DMS53 treated with DMSO at 0.1 percent for 48 hours (cell line): ENCODE results near the gene PODXL2.

Experiments used
- DNase-seq: peaks from one replicate; lab custom pipeline; 2025; ENCODE audit not compliant: unreplicated experiment; lab: John Stamatoyannopoulos, UW

PODXL2 gene, protein sequence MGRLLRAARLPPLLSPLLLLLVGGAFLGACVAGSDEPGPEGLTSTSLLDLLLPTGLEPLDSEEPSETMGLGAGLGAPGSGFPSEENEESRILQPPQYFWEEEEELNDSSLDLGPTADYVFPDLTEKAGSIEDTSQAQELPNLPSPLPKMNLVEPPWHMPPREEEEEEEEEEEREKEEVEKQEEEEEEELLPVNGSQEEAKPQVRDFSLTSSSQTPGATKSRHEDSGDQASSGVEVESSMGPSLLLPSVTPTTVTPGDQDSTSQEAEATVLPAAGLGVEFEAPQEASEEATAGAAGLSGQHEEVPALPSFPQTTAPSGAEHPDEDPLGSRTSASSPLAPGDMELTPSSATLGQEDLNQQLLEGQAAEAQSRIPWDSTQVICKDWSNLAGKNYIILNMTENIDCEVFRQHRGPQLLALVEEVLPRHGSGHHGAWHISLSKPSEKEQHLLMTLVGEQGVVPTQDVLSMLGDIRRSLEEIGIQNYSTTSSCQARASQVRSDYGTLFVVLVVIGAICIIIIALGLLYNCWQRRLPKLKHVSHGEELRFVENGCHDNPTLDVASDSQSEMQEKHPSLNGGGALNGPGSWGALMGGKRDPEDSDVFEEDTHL

DNA sequence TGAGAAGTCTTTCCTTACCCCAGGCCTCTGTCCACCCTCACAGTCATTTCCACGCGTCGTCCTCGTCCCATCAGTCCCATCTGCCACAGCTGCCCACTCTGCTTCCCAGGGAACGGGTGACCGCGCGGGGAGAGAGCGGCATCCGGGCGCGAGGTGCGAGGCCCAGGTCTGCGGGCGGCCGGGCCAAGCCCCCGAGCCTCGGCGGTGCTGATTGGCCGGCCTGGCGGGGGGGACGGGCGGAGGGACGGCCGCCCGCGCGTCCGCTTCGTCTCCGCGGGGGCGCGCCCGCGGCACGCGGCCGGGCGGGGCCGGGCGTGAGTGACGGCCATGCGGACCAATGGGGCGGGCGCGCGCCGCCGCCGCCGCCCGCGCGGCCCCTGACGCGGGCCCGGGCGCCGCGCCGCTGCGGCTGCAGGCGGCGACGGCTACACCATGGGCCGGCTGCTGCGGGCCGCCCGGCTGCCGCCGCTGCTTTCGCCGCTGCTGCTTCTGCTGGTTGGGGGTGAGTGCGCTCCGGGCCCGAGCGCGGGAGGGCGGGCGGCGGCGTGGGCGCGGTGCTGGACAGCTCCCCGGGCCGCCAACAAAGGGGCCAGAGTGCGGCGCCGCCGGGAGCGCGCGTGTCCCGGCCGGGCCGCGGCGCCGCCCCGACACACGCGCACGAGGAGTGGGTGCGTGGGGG lies at the start of gene PODXL2:
TSS of gene PODXL2 (plus strand) at position 398 of the 679 bp plus-strand sequence. CDS start at position 433, 35 bp downstream.
- DNase-seq = peak; percentile 25

- no peak for DNase-seq
These were observed 48.5 kb upstream of the PODXL2 start for GRCh38 chr3:127580327-127581060.

- no peak for DNase-seq
These were observed 44.3 kb upstream of the PODXL2 start for GRCh38 chr3:127584734-127585133.

- no peak for DNase-seq
These were observed 43.7 kb upstream of the PODXL2 start for GRCh38 chr3:127585163-127585812.

GRCh38 chr3:127585813-127586413 lies 43.1 kb upstream of the PODXL2 start:
- no peak for DNase-seq

DNA sequence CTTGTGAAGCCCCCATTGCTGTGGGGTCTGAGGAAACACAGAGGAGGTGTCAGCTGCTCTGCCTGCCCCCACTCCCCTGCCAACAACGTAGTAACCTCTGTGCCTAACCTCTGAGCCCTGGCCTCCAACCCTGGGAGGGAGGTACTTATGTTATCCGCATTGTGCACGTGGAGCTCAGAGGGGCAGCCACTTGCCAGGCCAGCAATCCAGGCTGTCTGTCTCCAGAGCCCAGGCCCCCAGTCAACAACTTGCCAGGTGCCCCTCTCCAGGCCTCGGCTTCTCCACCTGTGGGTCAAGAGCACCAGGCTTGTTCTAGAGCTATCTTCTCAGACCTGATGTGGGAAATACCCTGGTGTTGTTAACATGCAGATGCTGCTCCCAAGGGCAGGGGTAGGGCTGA lies 41.1 kb upstream of the PODXL2 start:
- no peak for DNase-seq

DNA sequence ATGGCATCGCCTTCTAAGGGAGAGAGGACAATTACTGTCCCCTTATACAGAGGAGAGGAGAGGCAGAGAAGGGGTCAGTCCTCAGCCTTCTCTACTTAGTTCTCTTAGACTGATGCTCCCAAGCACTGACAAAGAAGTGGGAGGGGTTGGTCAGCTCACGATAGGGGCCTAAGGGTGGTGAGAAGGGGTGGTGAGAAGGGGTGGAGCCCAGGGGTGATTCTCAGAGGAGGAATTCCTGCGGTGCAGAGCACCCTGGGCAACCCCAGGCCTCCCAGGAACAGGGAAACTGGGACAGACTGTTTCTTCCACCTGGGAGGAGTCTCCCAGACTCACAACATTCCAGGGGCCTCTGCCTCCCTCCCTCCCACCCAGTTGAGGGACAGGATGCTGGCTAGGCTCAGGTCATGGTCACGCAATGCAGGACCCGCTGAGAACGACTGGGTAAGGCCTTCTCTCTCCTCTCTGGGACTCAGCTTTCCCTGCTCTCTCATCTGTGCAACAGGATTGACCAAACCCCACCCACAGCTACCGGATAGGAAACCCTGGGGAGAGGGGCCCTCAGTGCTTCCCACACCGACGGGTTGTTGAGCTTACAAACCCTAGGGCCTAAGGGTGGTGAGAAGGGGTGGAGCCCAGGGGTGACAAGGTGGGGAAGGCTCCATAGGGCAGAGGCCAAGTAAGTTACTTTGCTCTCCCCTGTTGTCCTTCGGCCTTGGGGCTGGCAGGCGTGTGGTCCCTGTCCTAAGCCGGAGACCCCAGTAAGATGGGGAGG lies 40.0 kb upstream of the PODXL2 start:
- DNase-seq = no peak

DNA sequence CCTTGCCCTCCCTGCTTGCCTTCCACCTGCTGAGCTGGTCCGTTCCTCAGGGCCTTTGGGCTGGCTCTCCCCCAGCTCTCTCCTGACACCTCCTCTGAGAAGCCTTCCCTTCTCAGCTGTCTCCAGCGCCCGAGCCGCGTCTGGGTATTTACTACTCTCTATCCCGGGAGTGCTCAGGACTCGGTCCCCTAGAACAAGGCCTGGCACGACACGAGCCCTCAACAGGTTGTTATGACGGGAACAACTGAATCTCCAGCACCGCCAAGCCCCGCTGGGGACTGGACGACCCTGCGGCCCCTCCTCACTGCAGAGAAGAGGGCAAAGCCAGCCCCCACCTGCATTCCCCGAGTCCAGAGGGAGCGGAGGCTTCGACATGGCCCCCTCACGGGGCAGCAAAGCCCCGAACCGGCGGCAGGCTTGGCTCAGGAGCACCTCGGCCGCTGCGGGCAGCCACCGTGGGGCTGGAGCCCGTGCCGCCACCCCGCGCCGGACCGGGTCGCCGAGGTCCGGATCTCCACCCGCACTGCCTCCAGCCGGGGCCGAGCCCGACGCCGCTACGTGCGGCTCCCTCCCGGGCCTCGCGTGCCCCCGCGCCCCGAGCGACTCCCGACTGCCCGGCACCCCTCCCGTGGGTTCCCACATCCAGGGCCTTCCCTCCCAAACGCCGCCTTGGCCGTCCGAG lies 39.2 kb upstream of the PODXL2 start:
- no peak for DNase-seq

- no peak for DNase-seq
These were observed 38.7 kb upstream of the PODXL2 start for GRCh38 chr3:127590282-127590592.

- DNase-seq = peak; percentile 84
These were observed 38.2 kb upstream of the PODXL2 start, which contains the start of gene TPRA1 for GRCh38 chr3:127590593-127591465. Gene TPRA1 (minus strand): TSS chr3:127590733. CDS start chr3:127580146, 10,587 bp downstream.

DNA sequence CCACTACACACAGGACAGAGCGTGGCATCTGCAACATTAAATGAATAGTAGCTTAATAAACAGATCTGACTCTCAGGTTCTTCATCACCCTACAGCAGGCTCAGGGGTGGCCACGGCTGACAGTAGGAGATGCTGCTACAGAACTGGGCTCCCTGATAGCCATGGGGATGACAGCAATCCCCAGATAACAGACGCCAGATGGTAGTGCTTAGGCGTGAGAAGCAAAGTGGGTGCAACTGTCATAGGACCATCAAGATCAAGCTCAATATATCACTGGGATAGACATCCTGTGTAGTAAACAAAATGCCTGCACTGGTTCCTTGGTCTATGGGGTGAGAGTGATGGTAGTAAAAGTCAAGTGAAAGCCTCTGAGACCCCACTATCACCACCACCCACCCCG lies 35.8 kb upstream of the PODXL2 start:
- DNase-seq = no peak

DNA sequence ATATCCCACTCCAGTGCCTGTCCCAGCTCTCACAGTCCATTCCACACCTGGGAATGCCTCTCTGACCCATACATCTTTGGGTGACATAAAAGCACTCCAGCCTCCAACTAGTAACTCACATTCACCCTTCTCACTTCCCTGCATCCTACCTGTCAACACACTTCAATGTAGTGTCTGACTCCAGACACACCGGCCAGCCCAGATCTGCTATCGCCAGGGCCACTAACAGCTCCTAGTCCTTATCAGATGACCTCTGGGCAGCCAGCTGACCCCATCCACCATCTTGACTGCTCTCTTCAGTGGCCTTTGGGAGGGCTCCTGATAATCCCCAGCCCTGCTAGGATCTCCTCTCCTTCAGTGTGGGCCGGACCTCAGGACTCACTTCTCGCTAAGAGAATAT lies 33.7 kb upstream of the PODXL2 start:
- DNase-seq = no peak

- peak; percentile 1 for DNase-seq
These were observed 31.8 kb upstream of the PODXL2 start for GRCh38 chr3:127597020-127597771.

GRCh38 chr3:127598841-127599570 lies 30.0 kb upstream of the PODXL2 start:
- DNase-seq = no peak

DNA sequence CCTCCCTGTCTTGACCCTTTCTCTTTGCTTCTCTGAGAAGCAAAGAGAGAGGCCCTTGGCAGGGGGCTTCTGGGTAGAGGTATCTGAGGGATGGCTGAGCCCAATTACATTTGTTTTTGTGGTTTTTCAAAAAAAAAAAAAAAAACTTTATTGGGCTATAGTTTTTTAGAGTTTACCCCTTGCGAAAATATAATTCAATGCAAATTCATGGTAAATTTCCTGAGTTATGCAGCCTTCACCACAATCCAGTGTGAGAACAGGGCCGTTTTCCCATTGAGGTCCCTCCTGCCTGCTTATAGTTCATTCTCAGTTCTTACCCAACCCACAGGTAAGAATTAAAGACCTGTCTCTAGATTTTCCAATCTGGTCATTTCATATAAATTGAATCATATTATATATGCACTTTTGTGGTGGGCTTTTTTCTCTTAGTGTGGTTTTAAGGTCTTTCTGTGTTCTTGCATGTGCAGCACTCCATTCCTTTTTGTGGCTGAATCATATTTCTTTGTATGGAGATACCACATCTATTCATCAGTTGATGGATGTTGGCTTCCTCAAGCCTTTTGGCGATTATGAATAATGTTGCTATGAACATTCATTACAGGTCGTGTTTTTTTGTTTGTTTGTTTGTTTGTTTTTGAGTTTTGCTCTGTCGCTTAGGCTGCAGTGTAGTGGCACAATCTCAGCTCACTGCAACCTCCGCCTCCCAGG lies 28.1 kb upstream of the PODXL2 start:
- DNase-seq = no peak

DNA sequence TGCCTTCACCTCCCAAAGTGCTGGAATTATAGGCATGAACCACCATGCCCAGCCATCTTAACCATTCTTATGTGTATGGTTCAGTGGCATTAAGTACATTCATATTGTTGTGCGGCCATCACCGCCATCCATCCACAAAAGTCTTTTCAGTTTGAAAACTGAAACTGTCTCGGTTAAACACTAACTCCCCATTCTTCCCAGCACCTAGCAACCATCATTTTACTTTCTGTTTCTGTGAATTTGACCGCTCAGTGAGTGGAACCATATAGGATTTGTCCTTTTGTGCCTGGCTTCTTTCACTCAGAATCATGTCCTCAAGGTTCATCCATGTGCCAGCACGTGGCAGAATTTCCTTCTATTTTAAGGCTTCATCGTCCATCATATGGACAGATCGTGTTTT lies 24.9 kb upstream of the PODXL2 start:
- DNase-seq = no peak
